ENCODE data around the gene PTPN23. TPM values are rescaled to one million over a fixed set of nuclear protein-coding genes. Genes with fewer than 3 reads are reported as not detected.

Gene PTPN23
- total and polyA plus RNA-seq, 2 experiments from 2014 or later: 17.1 to 18.7 TPM

DNA sequence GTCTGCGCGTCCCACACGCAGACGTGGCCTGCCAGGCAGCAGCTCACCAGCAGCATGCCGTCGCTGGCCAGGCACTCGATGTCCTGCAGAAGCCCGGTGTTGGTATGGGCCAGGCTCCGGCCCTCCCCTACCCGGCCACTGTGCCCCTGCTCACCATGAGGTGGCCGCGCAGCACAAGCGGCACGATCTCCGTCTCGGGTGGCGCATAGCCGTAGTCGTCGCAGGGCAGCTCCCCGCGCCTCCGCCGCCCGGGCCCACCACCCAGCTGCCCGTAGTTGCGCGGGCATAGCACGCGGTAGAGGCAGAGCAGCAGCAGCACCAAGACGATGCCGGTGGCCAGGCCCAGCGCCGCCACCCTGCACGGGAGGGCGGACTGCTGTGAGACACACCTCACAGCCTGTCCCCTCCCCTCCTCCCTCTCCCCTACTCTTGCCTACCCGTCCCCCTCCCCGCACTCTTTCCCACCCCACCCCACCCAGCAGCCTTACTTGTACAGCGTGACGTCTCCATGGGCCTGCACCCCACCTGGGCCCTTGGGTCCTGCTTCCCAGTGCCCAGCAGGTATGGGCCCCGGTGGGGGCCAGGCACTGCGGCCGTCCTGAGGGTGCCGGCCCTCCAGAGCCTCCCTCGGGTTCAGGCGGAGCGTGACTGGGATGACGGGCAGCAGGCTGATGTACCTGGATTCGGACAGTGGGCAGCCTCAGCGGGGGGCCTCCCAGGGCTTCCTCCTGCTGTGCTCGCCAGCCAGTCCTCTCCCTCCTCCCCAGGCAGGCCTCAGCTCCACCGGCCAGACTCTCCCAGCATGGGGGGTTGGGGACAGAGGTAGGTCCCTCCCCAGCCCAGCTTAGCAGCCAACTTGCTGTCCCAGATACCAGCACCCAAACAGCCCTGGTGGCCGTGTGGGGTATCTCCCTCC, 37.6 kb downstream of the PTPN23 start:
- H3K36me3 ChIP-seq: peaks cover 20% of the 10 kb centered on the region
- DNase-seq (ENCODE audit: low read depth in 1 of 2, low spot score in 1 of 2): no peak

DNA sequence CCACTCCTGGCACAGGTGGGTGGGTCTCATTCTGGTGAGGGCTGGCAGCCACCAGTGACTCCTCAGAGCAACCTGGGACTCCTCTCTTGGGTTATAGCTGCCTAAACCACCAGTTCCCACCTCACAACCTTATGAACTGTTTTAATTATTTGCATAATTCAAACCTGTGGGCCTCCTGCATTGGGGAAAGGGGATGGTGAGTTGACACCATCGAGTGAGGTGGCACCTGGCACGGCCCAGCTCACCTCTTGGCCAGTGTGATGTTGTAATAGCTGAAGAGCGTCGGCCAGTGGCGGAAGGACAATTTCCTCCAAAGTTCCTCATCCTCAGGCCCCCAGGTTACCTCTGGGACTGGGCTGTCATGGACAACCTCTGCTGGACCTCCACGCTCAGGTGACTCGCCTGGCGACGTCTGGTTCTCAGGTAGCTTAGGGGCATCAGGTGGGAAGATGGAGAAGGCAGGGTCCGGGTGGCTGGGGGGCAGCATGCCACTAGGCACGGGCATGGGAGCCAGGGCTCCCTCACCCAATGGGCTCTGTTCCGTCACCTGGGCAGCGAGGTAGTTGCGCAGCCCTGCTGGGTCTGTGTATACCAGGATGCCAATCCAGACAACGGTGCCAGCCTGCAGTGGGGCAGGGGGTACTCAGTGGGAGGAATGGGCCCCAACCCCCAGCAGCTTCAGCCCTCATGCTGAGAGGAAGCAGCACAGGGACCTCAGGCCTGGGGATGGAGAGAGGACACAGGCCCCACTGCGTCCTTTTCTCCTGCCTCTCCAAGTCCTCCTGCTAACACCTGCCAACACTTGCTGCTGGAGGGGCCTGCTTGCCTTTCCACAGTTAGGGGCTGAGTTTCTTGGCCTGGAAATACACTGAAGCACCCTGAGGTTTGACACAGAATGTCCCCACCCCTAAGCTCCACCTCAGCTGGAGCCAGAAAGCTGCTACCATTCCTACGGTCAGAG, 38.5 kb downstream of the PTPN23 start:
- TF ChIP-seq, protein P1, sequence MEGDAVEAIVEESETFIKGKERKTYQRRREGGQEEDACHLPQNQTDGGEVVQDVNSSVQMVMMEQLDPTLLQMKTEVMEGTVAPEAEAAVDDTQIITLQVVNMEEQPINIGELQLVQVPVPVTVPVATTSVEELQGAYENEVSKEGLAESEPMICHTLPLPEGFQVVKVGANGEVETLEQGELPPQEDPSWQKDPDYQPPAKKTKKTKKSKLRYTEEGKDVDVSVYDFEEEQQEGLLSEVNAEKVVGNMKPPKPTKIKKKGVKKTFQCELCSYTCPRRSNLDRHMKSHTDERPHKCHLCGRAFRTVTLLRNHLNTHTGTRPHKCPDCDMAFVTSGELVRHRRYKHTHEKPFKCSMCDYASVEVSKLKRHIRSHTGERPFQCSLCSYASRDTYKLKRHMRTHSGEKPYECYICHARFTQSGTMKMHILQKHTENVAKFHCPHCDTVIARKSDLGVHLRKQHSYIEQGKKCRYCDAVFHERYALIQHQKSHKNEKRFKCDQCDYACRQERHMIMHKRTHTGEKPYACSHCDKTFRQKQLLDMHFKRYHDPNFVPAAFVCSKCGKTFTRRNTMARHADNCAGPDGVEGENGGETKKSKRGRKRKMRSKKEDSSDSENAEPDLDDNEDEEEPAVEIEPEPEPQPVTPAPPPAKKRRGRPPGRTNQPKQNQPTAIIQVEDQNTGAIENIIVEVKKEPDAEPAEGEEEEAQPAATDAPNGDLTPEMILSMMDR (IDR thresholded peaks at IDR 0.05; ENCODE audit: low read depth, low read length): no peak
- no peak overlapping the region for H3K27ac ChIP-seq
- no peaks in the 10 kb centered on the region for H3K27me3 ChIP-seq
- no peaks in the 10 kb centered on the region for H3K4me1 ChIP-seq (ENCODE audit: low read depth)
- DNase-seq (ENCODE audit: low read depth in 1 of 2, low spot score in 1 of 2): no peak
- no peak overlapping the region for H3K4me3 ChIP-seq
- H3K9me3 ChIP-seq (ENCODE audit: low read depth): no peaks in the 10 kb centered on the region
- H3K36me3 ChIP-seq: peaks cover 16% of the 10 kb centered on the region

More for the DNA sequence above, 37.6 kb downstream of the PTPN23 start:
- no peaks in the 10 kb centered on the region for H3K27me3 ChIP-seq
- TF ChIP-seq, protein P1 (IDR thresholded peaks at IDR 0.05; ENCODE audit: low read depth, low read length): no peak
- no peak overlapping the region for H3K4me3 ChIP-seq
- H3K4me1 ChIP-seq (ENCODE audit: low read depth): no peaks in the 10 kb centered on the region
- H3K27ac ChIP-seq: no peak overlapping the region
- no peaks in the 10 kb centered on the region for H3K9me3 ChIP-seq (ENCODE audit: low read depth)

DNA sequence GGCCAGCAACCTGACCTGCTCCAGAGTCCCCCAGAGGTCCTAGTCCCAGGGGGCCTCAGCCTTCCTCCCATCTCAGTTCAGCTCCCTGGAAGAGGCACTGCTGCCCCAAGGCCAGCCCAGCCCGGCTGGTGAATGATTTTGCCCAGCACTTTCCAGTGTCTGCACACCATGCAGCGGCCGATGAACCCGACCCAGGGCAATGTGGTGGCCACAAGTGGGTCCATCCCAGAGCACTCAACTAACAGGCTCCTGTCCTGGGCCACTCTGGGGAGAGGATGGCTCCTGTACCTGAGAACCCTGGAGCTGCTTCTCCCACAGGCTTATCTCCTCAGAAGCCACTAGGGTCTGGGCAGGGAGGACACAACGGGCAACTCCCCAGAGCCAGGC, 39.2 kb downstream of the PTPN23 start:
- TF ChIP-seq, protein P1 (IDR thresholded peaks at IDR 0.05; ENCODE audit: low read depth, low read length): no peak
- Histone ChIP-seq H3K27ac (no peak overlapping the region), H3K36me3 (peaks cover 16% of the 10 kb centered on the region)

DNA sequence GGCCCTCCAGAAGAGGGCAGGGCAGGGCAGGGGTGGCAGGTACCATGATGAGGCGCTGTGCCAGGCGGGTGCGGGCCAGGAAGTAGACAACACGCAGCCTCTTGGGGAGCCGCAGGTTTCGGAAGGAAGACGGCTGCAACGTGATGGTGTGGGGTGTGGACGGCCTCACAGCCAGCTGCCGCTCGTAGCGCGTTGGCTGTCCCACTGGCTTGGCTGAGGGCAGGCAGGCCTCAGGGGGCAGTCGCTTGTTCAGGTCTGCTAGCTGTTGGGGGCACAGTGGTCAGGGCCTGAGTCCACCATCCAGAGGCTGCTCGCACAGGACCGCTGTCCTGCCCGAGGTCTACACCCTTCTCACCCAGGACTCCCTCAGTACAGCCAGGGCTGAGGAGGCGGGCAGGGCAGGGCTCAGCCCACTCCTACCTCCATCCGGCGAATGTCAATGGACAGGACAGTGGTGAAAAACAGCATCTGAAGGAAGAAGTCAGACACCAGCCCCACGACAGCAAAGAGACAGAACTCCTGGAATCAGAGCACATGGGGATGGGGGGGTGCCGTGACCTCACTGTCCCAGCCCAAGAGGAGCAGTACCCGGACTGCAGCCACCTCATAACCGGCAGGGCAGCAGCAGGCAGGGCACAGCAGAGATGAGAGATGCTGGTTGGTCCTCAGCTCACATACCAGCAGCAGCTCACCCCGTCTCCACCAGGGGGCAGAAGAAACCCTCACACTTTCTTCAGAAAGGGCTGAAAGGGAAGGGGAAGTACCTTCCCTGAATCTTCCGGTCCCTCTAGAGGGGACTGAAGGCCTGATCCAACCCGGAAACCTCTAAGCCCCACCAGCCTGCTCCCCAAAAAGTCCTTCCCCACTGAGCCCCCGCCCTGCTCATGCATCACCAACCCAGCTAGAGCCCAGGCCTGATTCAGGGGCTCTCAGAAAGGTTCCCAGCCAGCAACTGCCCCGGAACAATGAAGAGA, 40.0 kb downstream of the PTPN23 start:
- Histone ChIP-seq H3K9me3 (ENCODE audit: low read depth) (no peaks in the 10 kb centered on the region), H3K27me3 (no peaks in the 10 kb centered on the region), H3K4me3 (no peak overlapping the region), H3K4me1 (ENCODE audit: low read depth) (no peaks in the 10 kb centered on the region), H3K27ac (peak overlapping the region; percentile 31), H3K36me3 (peaks cover 12% of the 10 kb centered on the region)
- DNase-seq (ENCODE audit: low read depth in 1 of 2, low spot score in 1 of 2): peak; percentile 87 to 90
- TF ChIP-seq, protein P1 (IDR thresholded peaks at IDR 0.05; ENCODE audit: low read depth, low read length): peak; percentile 94

More for the DNA sequence above, 39.2 kb downstream of the PTPN23 start:
- DNase-seq (ENCODE audit: low read depth in 1 of 2, low spot score in 1 of 2): no peak
- Histone ChIP-seq H3K4me1 (ENCODE audit: low read depth) (no peaks in the 10 kb centered on the region), H3K9me3 (ENCODE audit: low read depth) (no peaks in the 10 kb centered on the region), H3K27me3 (no peaks in the 10 kb centered on the region), H3K4me3 (no peak overlapping the region)

All from cardiac muscle cell (in vitro differentiated cells and primary cell).